Measurements from ENCODE around the gene TP53INP2.
"Not testable (repeated sequence)": the region's sequence is repeated elsewhere in the genome, so short reads cannot be mapped to it uniquely, and the experiment has no call there.

GRCh38 chr20:34664751-34665150 is 39.4 kb upstream of the TP53INP2 start:
- TF ChIP-seq MAFK (IDR thresholded peaks at IDR 0.05; ENCODE audit: low read depth, low read length); ELK1 (IDR thresholded peaks at IDR 0.05; ENCODE audit: borderline replicate concordance, low read depth, low read length): not testable (repeated sequence)
